SK-N-MC (cell line): ENCODE results near the gene RBBP5.

Experiments used
- EZH2 ChIP-seq: fragments of 200-600 bp; sonication (generic); IDR thresholded peaks from one replicate; pipeline ENCODE4 v1.6.1; 2017; ENCODE audit warnings: antibody characterized with exemption
- FOXP2 ChIP-seq: optimal IDR thresholded peaks from 2 replicates; pipeline ENCODE3; 2011; ENCODE audit warnings: mild to moderate bottlenecking, moderate library complexity; ENCODE audit not compliant: insufficient read depth; ENCODE audit errors: extremely low read length, control extremely low read depth
- POLR2AphosphoS5 ChIP-seq: IDR thresholded peaks from 2 replicates; pipeline ENCODE4 v1.6.1; 2012; ENCODE audit warnings: mild to moderate bottlenecking, low read depth, low read length, borderline replicate concordance

DNA sequence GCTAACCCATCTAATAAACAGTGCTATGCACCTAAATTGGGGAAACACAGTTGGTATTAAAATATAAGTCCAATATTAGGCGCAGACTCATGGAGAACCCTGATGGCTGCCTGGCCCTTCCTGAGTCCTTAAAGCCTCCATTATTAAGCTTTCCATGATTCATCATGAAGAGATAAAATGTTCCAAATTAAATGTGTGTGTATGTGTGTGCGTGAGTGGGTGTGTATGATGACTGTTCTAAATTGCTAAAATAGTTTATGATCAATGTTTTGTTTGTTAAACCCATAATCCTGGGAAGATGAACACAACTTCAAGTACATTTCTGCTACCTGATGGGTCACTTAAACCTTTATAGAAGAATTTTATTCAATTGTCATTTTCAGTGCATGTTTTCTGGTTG is 6.3 kb upstream of the RBBP5 start:
- TF ChIP-seq EZH2 (no peak), POLR2AphosphoS5 (no peak), FOXP2 (no peak)
